ENCODE data around the gene PGM2L1.

Gene PGM2L1

DNA sequence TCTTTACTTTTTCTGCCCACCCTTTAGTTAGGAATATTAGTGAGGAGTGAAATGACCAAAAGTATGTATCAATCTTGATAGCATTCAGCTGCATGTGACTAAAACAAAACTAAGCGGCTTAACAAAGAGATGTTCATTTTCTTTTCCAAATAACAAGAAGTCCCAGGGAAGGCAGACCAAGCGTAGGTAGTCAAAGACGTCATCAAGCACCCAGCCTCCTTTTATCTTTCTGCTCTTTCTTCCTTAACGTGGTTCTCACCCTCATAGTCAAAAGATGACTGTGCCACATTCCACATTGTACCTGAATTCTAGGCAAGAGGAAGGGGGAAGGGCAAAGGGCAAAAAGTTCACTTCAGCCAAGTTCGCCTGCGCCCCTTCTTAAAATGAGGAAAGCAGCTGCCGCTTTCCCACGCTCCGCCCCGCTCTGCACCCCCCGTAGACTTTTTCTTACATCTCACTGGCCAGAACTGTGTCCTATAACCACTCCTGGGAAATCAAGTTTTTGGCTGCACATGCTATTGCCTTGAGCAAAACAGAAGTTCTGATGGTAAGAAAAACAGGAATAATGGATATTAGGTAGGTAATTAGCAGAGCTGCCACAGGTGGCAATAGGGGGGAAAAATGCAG is 14.6 kb upstream of the PGM2L1 start:
- ATAC-seq = no peak

GRCh38 chr11:74412321-74412720 is 14.1 kb upstream of the PGM2L1 start:
- ATAC-seq = no peak
- TF ChIP-seq ZNF70 (CRISPR knock-in tag; IDR thresholded peaks at IDR 0.05) (no peak), TCF4 (CRISPR knock-in tag; IDR thresholded peaks at IDR 0.05; ENCODE audit: borderline replicate concordance) (no peak), GLIS3 (CRISPR knock-in tag; IDR thresholded peaks at IDR 0.05) (no peak), POU6F1 (CRISPR knock-in tag; IDR thresholded peaks at IDR 0.05; ENCODE audit: borderline replicate concordance, low read depth) (no peak), ZC3H10 (CRISPR knock-in tag; IDR thresholded peaks at IDR 0.05) (no peak), ZNF565 (CRISPR knock-in tag; conservative IDR thresholded peaks at IDR 0.05; ENCODE audit: low read depth) (no peak), ZFP30 (CRISPR knock-in tag; IDR thresholded peaks at IDR 0.05) (no peak), RARB (CRISPR knock-in tag; IDR thresholded peaks at IDR 0.05) (no peak)
- TF ChIP-seq, protein P1, sequence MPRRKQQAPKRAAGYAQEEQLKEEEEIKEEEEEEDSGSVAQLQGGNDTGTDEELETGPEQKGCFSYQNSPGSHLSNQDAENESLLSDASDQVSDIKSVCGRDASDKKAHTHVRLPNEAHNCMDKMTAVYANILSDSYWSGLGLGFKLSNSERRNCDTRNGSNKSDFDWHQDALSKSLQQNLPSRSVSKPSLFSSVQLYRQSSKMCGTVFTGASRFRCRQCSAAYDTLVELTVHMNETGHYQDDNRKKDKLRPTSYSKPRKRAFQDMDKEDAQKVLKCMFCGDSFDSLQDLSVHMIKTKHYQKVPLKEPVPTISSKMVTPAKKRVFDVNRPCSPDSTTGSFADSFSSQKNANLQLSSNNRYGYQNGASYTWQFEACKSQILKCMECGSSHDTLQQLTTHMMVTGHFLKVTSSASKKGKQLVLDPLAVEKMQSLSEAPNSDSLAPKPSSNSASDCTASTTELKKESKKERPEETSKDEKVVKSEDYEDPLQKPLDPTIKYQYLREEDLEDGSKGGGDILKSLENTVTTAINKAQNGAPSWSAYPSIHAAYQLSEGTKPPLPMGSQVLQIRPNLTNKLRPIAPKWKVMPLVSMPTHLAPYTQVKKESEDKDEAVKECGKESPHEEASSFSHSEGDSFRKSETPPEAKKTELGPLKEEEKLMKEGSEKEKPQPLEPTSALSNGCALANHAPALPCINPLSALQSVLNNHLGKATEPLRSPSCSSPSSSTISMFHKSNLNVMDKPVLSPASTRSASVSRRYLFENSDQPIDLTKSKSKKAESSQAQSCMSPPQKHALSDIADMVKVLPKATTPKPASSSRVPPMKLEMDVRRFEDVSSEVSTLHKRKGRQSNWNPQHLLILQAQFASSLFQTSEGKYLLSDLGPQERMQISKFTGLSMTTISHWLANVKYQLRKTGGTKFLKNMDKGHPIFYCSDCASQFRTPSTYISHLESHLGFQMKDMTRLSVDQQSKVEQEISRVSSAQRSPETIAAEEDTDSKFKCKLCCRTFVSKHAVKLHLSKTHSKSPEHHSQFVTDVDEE (CRISPR knock-in tag; IDR thresholded peaks at IDR 0.05) = no peak

More for the DNA sequence above, 14.6 kb upstream of the PGM2L1 start:
- TF ChIP-seq ZNF565 (CRISPR knock-in tag; conservative IDR thresholded peaks at IDR 0.05; ENCODE audit: low read depth) = no peak
- TF ChIP-seq CSDC2 (CRISPR knock-in tag; IDR thresholded peaks at IDR 0.05) = no peak

DNA sequence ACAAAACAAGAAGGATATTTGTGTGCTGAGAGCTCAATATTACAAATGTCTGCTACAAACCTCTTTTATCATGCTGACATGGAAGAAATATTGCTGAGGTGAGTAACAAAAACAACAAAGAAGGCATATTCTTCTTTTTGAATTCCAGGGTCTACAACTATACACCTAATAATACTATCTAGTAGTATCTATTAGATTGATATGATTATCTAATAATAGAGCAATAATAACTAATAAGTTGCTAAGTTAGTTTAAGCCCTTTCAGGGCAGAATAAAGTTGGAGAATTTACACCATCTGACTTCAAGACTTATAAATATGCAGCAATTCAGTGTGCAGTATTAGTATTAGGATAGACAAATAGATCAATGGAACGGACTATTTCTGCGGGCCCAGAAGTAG is 11.4 kb upstream of the PGM2L1 start:
- no peak for TF ChIP-seq ZFP30 (CRISPR knock-in tag; IDR thresholded peaks at IDR 0.05)
- TF ChIP-seq ZNF70 (CRISPR knock-in tag; IDR thresholded peaks at IDR 0.05) = no peak
- TF ChIP-seq GLIS3 (CRISPR knock-in tag; IDR thresholded peaks at IDR 0.05) = no peak
- no peak for TF ChIP-seq SNAI2 (CRISPR knock-in tag; IDR thresholded peaks at IDR 0.05)
- TF ChIP-seq, protein P2, sequence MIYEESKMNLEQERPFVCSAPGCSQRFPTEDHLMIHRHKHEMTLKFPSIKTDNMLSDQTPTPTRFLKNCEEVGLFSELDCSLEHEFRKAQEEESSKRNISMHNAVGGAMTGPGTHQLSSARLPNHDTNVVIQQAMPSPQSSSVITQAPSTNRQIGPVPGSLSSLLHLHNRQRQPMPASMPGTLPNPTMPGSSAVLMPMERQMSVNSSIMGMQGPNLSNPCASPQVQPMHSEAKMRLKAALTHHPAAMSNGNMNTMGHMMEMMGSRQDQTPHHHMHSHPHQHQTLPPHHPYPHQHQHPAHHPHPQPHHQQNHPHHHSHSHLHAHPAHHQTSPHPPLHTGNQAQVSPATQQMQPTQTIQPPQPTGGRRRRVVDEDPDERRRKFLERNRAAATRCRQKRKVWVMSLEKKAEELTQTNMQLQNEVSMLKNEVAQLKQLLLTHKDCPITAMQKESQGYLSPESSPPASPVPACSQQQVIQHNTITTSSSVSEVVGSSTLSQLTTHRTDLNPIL (CRISPR knock-in tag; IDR thresholded peaks at IDR 0.05; ENCODE audit: low read depth) = no peak
- TF ChIP-seq ZFP3 (CRISPR knock-in tag; IDR thresholded peaks at IDR 0.05) = no peak
- no peak for TF ChIP-seq ZC3H10 (CRISPR knock-in tag; IDR thresholded peaks at IDR 0.05)
- TF ChIP-seq, protein P1 (CRISPR knock-in tag; IDR thresholded peaks at IDR 0.05) = no peak
- TF ChIP-seq PPARA (CRISPR knock-in tag; IDR thresholded peaks at IDR 0.05; ENCODE audit: borderline replicate concordance) = no peak
- no peak for TF ChIP-seq ARNTL (CRISPR knock-in tag; IDR thresholded peaks at IDR 0.05; ENCODE audit: borderline replicate concordance, low read depth)
- no peak for TF ChIP-seq PATZ1 (CRISPR knock-in tag; IDR thresholded peaks at IDR 0.05; ENCODE audit: borderline replicate concordance)
- TF ChIP-seq ZNF8 (CRISPR knock-in tag; IDR thresholded peaks at IDR 0.05) = no peak
- TF ChIP-seq POU6F1 (CRISPR knock-in tag; IDR thresholded peaks at IDR 0.05; ENCODE audit: borderline replicate concordance, low read depth) = no peak
- TF ChIP-seq TOX (CRISPR knock-in tag; IDR thresholded peaks at IDR 0.05; ENCODE audit: borderline replicate concordance) = no peak
- ATAC-seq = no peak

Data from SK-N-SH treated with all-trans-retinoic acid at 6 μM for 48 hours (cell line).